NB4 (cell line): ENCODE data around the gene EID3.

Experiments
- MAX ChIP-seq: IDR thresholded peaks from 2 replicates; pipeline ENCODE4 v1.6.1; 2011; ENCODE audit warnings: low read depth, low read length
- POLR2A ChIP-seq: IDR thresholded peaks from 2 replicates; pipeline ENCODE4 v1.6.1; 2011; ENCODE audit warnings: mild to moderate bottlenecking; ENCODE audit not compliant: insufficient read length; ENCODE audit errors: extremely low read depth
- TF ChIP-seq, protein P1 (sequence below): IDR thresholded peaks from one replicate; pipeline ENCODE4 v1.5.1; 2012; ENCODE audit warnings: low read depth, low read length

DNA sequence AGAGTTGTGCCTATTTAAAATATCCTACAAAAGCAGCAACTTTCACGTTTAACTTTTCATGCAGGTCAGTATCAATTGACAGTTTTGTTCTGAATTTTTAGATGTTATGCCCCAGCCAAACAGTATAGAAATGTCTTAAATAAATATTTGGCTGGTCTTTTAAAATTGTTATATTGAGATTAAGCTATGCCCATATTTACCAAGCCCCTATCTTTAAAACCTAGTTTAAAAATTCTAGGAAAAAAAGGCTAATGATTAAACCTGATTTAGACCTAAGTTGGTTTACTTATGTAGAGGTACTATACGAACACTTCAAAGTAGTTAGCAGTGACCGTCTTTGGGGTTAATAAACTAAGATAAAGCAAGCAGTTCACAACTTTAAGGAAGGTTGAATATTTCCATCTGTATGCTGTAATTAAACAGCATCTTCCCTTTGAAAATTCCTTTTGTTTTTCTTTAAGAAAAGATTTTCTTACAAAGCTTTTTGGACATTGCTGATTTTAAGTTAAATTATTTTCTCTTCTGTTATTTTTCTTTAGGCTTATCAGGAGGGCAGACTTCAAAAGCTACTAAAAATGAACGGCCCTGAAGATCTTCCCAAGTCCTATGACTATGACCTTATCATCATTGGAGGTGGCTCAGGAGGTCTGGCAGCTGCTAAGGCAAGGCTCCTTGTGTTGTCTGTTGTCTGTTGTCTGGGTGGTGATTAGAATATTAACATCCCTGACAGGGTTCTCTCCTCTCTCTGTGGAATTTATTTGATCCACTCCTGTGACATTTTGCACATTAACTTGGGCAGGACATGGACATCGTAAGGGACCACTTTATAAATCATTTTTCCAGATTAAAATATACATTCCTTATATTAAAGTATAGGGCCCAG lies 7.5 kb downstream of the EID3 start:
- TF ChIP-seq, protein P1, sequence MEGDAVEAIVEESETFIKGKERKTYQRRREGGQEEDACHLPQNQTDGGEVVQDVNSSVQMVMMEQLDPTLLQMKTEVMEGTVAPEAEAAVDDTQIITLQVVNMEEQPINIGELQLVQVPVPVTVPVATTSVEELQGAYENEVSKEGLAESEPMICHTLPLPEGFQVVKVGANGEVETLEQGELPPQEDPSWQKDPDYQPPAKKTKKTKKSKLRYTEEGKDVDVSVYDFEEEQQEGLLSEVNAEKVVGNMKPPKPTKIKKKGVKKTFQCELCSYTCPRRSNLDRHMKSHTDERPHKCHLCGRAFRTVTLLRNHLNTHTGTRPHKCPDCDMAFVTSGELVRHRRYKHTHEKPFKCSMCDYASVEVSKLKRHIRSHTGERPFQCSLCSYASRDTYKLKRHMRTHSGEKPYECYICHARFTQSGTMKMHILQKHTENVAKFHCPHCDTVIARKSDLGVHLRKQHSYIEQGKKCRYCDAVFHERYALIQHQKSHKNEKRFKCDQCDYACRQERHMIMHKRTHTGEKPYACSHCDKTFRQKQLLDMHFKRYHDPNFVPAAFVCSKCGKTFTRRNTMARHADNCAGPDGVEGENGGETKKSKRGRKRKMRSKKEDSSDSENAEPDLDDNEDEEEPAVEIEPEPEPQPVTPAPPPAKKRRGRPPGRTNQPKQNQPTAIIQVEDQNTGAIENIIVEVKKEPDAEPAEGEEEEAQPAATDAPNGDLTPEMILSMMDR: no peak
- TF ChIP-seq POLR2A (no peak), MAX (no peak)
